NCI-H2107 (cell line): ENCODE measurements around the gene TJP2.

Experiments used
- DNase-seq: peaks from one replicate; lab custom pipeline; 2025; lab: John Stamatoyannopoulos, UW

The TJP2 gene

DNA sequence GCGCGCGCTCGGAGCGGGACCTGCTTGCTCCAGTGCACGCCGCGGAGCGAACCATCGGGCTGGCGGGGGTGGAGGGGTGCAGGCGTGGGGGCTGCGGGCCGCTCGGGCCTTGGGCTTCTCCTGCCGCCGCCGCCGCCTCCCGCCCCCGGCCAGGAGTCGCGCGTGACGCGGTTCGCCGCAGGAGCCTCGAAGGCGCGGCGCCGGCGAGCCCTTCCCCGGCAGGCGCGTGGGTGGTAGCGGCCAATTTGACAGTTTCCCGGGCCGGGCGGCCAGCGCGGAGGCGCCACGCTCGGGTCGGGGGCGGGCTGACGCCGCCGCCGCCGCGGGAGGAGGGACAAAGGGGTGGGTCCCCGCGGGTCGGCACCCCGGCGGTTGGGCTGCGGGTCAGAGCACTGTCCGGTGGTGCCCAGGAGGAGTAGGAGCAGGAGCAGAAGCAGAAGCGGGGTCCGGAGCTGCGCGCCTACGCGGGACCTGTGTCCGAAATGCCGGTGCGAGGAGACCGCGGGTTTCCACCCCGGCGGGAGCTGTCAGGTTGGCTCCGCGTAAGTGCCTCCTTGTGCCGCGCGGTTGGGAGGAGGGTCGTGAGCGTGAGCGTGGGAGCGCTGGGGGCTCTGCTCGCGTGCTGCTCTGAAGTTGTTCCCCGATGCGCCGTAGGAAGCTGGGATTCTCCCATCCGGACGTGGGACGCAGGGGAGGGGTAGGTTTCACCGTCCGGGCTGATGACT lies at the start of gene TJP2:
TJP2 (plus strand) TSS at position 387 of the 725 bp plus-strand sequence; CDS start at position 483, 96 bp downstream.
- no peak for DNase-seq

DNA sequence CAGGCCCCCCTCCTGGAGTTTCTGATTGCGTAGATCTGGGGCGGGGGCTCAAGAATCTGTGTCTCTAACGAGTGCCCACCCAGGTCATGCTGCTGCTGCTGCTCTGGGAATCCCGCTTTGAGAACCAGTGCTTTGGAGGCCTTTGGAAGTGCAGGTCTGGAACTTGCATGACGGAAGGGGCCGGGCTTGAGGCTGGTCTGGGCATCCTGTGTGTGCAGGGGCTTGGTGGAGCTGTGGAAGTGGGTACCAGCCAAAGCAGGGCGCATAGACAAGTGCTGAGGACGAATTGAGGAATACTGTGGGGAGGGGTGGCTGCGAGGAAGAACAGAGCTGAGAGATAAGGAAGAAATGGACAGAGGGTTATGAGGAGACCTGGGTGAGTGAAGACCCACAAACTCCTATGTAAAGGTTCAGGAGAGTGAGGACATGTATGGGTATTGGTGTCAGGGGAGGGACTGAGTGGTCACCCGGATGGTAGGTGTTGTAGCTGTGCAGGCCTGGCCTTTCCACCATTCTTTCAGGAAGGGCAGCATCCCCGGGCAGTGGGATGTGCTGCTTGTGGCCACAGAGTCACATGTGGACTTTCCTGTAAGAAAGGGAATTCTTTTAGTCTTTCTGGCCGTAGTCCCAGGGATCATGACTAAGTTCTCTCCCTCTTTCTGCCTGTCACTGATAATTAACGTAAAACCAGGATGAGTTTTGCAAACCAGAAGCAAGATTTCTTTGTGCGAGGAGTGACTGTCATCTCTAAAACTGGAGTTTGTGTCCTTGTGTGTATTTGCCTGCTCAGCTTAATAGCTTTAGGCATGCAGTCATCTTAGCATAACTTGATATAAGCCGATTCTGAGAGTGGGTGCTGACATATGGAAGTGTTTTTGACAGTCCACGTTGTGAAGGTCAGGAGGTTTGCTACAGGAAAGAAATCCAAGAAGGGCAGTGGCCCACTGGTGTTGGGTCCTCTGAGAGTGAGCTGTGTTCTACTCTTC lies 43.3 kb upstream of the TJP2 start:
- no peak for DNase-seq

DNA sequence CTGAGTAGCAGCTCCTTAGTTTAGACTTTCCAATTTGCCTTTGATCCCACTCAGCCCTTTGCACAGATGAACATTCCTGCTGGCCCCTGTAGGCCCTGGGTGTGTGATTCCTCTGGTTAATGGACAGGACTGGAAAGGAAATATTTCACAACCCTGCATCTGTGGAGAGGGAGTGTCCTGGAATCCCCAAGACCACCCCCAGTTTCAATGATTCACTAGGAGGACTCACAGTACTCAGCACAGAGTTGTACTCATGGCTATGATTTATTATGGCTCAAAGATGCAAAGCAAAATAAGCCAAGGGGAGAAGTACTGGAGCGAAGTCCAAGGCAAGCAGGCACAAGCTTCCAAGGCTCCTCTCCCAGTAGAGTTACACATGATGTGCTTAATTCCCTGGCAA lies 42.4 kb upstream of the TJP2 start:
- DNase-seq = no peak

DNA sequence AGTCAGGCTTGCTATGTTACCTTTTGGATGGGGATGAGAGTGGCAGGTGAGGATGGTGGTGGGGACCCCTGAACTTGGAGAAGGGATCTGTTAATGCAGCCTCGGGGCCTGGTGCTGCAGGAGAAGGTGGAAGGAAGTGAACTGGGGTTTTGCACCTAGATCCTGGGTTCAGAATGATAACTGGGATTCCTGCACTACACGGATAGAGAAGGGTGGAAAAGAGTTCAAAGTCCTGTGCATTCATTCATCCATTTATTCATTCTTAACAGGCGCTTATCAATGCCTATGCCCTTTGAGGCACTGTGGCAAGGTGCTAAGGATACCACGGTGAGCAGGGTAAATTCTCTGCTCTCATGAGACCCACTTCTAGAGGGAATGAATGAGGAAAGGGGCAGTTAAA lies 41.7 kb upstream of the TJP2 start:
- DNase-seq = no peak

DNA sequence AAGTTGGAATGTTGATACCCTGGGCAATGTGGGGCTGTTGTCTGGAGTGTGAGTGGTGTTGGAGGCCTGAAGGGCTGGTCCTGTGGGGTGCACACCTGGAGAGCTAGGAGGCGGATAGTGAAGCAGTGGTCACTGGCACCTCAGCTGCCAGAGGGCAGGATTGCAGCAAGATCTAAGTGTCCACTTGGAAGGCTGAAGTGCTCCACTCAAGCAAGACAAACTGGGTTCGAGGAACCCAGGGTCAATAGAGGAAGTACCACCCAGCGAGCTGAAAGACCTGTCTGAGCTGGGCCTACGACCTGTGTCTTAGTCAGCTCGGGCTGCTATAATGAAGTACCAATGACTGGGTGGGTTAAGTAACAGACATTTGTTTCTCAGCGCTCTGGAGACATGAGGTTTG lies 39.7 kb upstream of the TJP2 start:
- no peak for DNase-seq

DNA sequence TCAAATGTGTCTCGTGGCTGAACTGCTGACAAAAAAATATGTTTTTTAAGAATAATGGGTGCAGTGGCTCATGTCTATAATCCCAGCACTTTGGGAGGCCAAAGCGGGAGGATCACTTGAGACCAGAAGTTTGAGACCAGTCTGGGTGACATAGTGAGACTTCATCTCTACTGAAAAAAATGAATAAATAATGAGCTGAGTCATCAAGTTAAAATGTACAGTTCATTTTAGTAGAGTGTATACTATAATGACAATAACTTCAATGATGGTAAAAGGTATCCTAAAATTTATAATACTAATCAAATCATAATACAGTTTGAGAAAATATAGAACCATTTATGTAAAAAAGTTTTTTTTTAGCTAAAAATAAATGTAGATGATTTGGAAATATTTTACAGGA lies 37.9 kb upstream of the TJP2 start:
- DNase-seq = no peak

DNA sequence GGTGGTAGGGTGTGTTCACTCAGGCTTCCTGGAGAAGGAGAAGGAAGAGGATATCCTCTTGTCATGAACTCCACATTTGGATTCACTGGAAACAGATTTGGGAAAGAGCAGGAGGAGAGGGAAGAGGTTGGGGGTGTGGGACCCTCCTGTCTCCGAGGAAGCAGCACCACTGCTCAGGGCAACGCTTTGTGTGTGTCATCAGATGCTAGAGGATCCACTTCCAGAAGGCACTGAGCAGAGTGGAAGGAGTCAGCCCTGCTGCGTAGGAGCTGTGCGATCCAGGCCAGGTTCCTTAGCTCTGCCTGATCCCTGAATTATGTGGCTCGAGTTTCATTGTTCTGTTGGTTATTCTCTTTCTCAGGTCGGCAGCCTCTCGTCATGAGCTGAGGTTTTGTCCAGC lies 37.3 kb upstream of the TJP2 start:
- DNase-seq = no peak

DNA sequence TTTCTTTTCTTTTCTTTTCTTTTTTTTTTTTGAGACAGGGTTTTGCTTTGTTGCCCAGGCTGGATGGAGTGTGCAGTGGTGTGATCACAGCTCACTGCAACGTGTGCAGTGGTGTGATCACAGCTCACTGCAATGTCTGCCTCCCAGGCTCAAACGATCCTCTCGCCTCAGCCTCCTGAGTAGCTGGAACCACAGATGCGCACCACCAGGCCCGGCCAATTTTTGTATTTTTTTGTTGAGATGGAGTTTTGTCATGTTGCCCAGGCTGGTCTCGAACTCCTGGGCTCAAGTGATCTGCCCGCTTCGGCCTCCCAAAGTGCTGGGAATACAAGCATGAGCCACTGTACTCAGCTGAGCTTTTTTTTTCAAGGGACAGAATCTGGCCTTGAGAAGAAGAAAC lies 36.8 kb upstream of the TJP2 start:
- DNase-seq = no peak

DNA sequence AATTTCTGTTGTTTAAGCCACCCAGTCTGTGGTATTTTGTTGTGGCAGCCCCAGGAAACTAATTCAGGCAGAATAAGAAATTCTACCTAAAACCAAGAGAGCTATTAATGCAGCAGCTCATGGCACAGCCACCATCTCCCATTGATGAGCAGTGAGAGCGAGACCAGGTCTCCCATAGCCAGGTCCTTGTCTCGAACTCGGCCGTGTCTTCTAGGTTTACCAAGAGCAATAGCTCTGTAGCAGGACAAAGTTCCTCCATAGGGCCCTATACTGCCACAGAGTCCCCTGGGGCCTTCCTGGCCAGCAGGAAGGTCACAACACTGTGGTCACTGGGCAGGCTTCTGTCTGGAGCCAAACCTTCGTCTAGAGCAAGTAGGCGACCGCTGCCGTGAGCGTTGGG lies 34.5 kb upstream of the TJP2 start:
- no peak for DNase-seq

DNA sequence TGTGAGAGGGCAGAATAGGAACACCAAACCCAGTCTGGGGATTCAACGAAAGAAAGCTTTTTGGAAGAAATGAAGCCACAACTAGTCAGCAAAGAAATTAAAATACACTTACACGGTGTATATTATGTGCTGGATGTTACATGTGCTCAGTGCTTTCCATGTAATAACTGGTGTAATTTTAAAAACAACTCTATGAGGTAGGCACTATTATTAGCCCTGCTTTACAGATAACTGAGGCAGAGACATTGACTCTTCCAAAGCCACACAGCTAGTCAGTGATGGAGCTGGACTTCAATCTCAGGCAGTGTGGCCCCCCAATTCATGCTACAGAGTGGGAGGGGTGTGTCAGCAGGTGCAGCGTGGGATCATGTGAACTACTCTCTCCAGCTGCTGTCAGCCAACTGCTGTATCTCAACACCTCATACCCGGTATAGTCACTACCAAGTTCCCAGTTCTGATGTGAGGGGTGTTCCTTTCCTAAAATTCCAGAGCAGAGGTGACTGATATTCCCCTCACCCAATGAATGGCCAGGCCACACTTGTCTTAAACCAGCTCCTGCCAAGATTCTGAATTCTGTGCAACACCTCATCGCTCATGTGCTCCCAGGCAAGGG lies 33.8 kb upstream of the TJP2 start:
- no peak for DNase-seq

DNA sequence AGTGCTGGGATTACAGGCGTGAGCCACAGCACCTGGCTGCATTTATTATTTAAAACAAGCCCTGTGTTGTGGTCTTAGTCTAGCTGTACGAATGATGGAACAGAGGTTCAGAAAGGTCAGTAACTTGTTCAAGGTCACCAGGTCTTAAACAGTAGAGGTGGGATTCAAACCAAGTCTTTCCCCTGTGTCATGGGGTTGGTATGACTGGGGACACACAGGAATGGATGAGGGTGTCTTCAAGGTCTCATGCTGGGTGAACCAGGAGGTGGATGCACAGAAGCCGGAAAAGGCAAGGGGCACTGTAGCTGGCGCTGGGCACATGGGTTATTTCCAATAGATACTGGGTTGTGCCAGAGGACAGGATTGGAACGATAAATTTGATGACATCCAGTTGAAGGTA lies 32.2 kb upstream of the TJP2 start:
- DNase-seq = no peak

DNA sequence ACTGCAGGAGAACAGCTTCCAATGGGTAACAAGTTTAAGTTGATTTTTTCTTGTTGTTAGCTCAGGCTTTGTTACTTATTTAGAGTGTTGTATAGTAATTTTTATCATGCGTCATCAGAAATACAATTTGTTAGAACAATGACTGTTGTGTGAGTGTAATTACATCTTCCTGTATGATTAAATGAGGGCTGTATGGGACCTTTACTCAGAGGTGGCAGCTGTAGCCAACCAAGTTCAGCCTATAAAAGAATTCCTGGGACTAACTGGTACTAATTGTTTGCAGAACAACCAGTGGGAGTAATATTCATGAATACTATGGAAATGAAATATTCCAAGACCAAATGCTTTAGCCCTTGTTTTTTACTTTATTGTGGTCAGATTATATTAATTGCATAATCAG lies 30.8 kb upstream of the TJP2 start:
- no peak for DNase-seq

DNA sequence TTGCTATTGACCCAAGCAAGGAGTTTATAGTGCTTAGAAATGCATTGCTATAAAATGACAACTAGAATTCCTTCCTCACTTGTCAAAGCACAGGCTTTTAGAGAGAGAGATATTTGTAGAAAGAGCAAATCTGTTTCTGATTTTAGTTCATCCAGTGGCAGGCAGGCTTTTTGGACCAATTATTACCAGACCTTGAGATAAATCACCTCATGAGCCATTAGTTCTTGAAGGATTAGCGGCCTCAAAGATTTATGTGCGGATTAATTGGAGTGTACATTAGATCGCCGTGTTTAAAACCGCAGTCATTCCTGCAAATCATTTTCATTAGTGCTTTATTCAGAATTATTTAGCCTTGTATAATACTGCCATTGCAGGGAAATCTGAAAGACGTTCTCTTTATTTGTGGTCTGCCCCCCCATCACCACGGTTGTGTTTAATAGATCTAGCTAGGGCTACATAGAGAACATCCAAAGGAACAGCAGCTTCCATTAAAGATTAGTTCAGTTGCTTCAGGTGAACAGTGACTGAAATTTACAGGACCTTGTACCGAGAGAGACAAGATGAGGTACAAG lies 28.8 kb upstream of the TJP2 start:
- no peak for DNase-seq

DNA sequence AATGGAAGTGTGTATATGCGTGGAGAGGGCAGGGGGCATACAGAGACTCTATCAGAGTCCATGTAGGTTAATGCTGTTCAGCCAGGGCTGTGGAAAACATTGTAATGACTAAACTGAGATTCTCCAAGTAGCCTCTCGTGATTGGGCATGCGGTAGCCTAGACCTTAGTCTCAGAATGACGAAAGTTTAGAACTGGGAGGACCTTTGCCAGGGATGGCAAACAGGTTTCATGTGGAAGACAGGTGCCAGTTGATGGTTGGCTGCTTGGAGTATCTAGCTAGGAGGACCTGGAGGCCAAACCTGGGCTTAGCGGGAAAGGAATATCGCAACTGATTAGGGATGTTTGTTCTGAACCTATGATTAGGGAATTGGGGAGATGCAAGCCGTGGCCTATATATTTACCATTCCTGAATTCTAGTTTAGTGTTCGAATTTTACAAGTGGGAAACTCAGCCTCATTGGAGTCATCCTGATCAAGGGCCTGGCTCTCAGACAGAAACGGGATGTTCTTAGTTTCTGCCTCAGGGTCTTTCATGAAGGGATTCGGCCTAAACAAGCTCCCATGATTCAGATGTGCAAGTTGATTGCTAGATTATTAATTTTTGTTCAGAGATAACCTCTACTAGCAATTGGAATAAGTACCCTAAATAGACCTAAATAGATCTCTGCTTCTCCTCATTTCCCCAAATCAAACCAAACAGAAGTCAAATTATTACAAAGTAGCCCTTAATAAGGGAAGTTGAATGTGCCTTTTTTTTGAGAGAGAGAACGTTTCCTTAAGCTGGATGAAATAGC lies 26.8 kb upstream of the TJP2 start:
- no peak for DNase-seq

DNA sequence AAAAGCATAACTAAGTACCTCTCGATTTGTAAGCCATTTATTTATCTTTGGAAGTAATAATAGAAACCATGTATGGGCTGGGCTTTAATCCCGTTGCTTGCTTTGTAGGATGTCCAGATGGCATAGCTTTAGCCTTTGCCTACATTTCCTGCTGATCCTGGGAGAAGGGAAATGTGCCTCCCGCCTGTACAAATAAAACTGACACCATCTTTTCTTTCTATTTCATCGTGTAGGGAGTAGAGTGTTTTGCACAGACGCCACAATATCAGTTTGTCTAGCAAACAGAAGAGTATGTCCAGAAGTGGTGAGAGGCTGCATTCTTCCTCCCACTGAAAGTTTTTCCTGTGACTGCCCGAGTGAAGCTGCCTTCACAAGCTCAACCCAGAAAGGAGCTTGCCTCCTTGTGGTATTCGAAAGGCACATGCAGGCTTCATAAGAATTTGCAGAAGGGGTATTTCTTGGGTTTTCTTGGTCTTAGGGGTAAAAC lies 24.7 kb upstream of the TJP2 start:
- no peak for DNase-seq

DNA sequence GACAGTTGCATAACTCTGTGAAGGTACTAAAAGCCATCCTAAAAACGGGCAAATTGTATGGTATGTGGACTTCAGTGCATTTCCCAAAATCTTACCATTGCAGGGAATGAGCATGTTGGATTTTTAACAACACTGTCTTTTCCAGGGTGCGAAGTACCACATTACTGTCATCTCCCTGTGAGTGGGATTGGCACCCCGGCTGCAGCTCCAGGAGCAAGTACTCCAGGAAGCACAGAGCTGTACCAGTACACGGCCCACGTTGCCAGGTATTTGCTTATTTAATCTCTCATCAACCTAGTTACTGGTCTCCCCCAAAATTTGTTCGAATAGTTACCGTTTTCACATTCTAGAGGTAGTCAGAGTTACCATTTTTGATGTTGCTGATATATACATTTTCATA lies 22.6 kb upstream of the TJP2 start:
- no peak for DNase-seq

DNA sequence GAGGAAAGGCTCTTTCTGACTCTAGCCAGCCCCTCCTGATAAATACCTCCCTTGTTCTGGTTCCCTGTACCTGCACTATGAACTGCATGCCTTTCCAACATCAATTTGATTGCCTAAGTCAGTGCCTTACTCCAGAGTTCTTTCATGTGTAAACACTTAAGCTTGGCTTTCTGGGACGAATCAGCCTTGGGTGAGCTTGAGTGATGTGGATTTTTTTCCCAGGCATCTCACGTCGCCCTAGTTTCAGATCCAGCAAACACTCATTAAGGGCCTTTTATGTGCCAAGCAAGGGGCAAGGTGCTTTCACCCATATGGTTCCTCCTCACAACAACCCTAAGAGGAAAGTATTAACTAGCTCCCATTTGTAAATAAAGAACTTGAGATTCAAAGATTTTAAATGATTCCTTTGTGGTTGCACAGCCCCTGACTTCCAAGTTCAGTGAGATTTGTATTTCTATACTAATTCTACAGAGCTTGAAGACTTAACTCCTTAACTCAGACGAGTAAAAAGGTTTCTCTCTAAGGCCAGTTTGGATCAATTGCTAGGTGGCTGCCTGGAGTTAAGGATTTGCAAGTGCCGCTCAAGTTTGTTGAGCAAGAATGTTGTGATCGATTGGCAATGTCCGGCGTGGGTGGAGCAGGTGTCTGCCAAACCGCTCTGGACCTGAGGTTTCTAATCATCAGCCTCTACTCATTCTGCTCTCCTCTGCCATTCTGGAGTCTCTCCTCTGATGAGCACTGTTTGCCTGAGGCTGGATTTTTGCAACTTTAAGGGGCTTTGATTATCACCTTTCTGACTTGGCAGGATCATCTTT lies 20.2 kb upstream of the TJP2 start:
- DNase-seq = no peak

DNA sequence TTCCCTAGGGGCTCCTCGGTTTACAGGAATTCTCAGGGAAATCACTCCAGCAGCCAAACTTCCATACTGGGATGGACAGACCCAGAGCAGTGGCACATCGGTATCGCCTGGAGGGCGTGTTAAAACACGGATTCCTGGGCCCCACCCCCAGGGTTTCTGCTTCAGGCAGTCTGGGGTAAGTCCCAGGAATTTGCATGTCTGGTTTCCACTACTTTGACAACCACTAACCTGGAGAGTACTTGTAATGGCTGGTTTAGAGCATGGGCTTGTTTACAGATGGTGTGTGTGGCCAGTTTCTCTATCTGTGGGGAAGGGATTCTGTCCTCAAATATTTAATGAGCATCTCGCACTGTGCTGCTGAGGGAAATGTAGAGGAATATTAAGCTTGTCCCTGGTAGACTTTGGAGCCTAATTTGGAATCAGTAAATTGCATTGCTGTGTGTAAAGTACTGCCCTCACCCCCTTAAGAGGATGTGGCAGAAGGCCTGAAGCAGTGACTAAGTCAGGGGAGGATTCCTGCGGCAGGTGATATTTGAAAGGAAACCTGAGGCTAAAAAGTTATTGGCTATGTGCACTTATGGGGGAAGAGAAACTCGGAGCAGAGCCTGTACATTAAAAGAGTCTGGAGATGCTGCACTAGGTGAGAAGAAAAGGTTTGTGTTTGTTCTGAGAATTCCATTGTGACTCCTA lies 18.6 kb upstream of the TJP2 start:
- DNase-seq = no peak

DNA sequence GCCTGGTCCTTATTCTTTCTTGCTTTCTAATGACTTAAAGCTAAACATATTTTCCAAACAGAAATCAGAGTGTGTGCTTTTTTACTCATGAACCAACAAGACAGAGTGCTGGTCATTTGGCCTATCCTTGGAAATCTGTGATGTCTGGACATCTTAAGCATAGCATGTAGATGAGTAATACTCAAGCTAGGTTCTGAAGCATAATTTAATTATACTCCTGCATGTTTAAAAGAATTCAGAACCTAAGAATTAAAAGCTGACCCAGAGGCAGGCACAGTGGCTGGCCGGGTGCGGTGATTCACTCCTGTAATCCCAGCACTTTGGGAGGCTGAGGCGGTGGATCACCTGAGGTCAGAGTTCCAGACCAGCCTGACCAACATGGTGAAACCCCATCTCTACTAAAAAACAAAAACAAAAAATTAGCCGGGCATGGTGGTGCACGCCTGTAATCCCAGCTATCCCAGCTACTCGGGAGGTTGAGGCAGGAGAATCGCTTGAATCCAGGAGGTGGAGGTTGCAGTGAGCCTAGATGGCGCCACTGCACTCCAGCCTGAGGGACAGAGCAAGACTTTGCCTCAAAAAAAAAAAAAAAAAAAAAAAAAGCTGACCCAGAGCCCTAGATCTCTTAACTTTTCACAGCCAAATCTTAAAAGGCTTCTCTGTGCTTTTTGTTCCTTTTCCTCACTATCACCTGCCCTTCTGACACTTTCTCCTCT lies 16.2 kb upstream of the TJP2 start:
- no peak for DNase-seq
